Keratinocyte (primary cell): ENCODE results near the gene TLE6. TPM values are rescaled to one million over a fixed set of nuclear protein-coding genes. Genes with fewer than 3 reads are reported as not detected.

ENCODE experiments used
- DNase-seq: peaks from one replicate; pipeline ENCODE4 v3.0.0-alpha.2; 2011; ENCODE audit warnings: low read depth, missing footprints, low spot score
- FAIRE-seq: peaks from 2 replicates; lab custom pipeline; 2011; peaks lifted over from hg19 to GRCh38; lab: Jason Lieb, UNC
- H2AFZ ChIP-seq: 2 replicates; pipeline ENCODE4 v1.6.0; 2012; ENCODE audit warnings: low read length, control low read depth, inconsistent platforms; ENCODE audit not compliant: control insufficient read depth
- H3K27ac ChIP-seq: 2 replicates; pipeline ENCODE4 v1.5.1; 2011; ENCODE audit warnings: low read length; ENCODE audit not compliant: control insufficient read depth, insufficient read depth
- H3K27me3 ChIP-seq: 3 replicates; pipeline ENCODE4 v1.6.0; 2011; ENCODE audit warnings: low read length; ENCODE audit not compliant: control insufficient read depth, insufficient read depth; ENCODE audit errors: extremely low read depth
- H3K36me3 ChIP-seq, 2 experiments: 2 replicates in 1 of 2; 3 replicates in 1 of 2; pipeline ENCODE4 v1.5.1; 2011; ENCODE audit warnings: low read length in 2 of 2, mild to moderate bottlenecking in 1 of 2; ENCODE audit not compliant: control insufficient read depth in 2 of 2, insufficient read depth in 2 of 2; ENCODE audit errors: extremely low read depth in 1 of 2
- H3K4me1 ChIP-seq: 3 replicates; pipeline ENCODE4 v1.5.1; 2011; ENCODE audit warnings: low read length; ENCODE audit not compliant: control insufficient read depth, insufficient read depth; ENCODE audit errors: extremely low read depth
- H3K4me2 ChIP-seq: 3 replicates; pipeline ENCODE4 v1.6.0; 2011; ENCODE audit warnings: low read depth, low read length; ENCODE audit not compliant: control insufficient read depth, insufficient read depth; ENCODE audit errors: extremely low read depth
- H3K4me3 ChIP-seq, 3 experiments: fragments of 200-600 bp in 1 of 3; sonication (generic) in 1 of 3; 2 replicates in 2 of 3; 3 replicates in 1 of 3; pipeline ENCODE4 v1.5.1; 2011 to 2016; ENCODE audit warnings: low read length in 3 of 3, mild to moderate bottlenecking in 3 of 3, control low read depth in 2 of 3, inconsistent platforms in 1 of 3, low read depth in 1 of 3, mixed read lengths in 1 of 3, mixed run types in 1 of 3, moderate library complexity in 1 of 3; ENCODE audit not compliant: control insufficient read depth in 2 of 3, insufficient read depth in 2 of 3; ENCODE audit errors: extremely low read depth in 1 of 3
- H3K79me2 ChIP-seq: 2 replicates; pipeline ENCODE4 v1.6.0; 2012; ENCODE audit warnings: low read length; ENCODE audit not compliant: control insufficient read depth, insufficient read depth
- H3K9ac ChIP-seq: 3 replicates; pipeline ENCODE4 v1.6.0; 2011; ENCODE audit warnings: low read length; ENCODE audit not compliant: control insufficient read depth, insufficient read depth; ENCODE audit errors: extremely low read depth
- H3K9me1 ChIP-seq: 3 replicates; pipeline ENCODE4 v1.6.0; 2011; ENCODE audit warnings: low read length; ENCODE audit not compliant: control insufficient read depth, insufficient read depth; ENCODE audit errors: extremely low read depth
- H3K9me3 ChIP-seq: 2 replicates; pipeline ENCODE4 v1.5.1; 2012; ENCODE audit warnings: low read depth, low read length; ENCODE audit not compliant: control insufficient read depth
- H4K20me1 ChIP-seq: 3 replicates; pipeline ENCODE4 v1.6.0; 2011; ENCODE audit warnings: low read length; ENCODE audit not compliant: control insufficient read depth, insufficient read depth; ENCODE audit errors: extremely low read depth
- EZH2 ChIP-seq: IDR thresholded peaks from one replicate; pipeline ENCODE4 v1.6.1; 2012; ENCODE audit warnings: inconsistent platforms, mild to moderate bottlenecking, low read length, moderate library complexity
- dilution Hi-C: fragments of 300-500 bp; cut with MboI; formaldehyde crosslinking; loops from one replicate; pipeline ENCODE4 v1.7.0; 2020; ENCODE audit warnings: low sequenced_read_pairs; ENCODE audit not compliant: extremely low pct_ligation_motif_present
- polyA plus RNA-seq, 5 experiments: library from polyadenylated mRNA; depleted of rRNA in 3 of 5; stranded (reverse) in 3 of 5; stranded (forward) in 1 of 5; unstranded in 1 of 5; fragments of >200 nt; gene quantifications; 1 replicate in 1 of 5; 2 replicates in 3 of 5; 3 replicates in 1 of 5; pipeline versions ENCODE4 v1.2.1 to v1.2.3, GENCODE V29; 2011 to 2012; ENCODE audit warnings: missing spikeins in 2 of 5, low read depth in 1 of 5, low replicate concordance in 1 of 5
- TF ChIP-seq, protein P1 (sequence below), 3 experiments: IDR thresholded peaks in 1 of 3; conservative IDR thresholded peaks in 1 of 3; optimal IDR thresholded peaks in 1 of 3; 2 replicates in 2 of 3; 3 replicates in 1 of 3; pipeline versions ENCODE3 to v1.5.1; 2011; ENCODE audit warnings: low read length in 3 of 3, mild to moderate bottlenecking in 3 of 3, moderate library complexity in 2 of 3, control low read depth in 1 of 3, inconsistent platforms in 1 of 3; ENCODE audit not compliant: insufficient read depth in 2 of 3; ENCODE audit errors: extremely low read depth in 1 of 3

Gene TLE6
- polyA plus RNA-seq, 1 donor (not counting 4 experiments of a cell fraction or from before 2014, with no cell fraction given): 1.2 TPM

DNA sequence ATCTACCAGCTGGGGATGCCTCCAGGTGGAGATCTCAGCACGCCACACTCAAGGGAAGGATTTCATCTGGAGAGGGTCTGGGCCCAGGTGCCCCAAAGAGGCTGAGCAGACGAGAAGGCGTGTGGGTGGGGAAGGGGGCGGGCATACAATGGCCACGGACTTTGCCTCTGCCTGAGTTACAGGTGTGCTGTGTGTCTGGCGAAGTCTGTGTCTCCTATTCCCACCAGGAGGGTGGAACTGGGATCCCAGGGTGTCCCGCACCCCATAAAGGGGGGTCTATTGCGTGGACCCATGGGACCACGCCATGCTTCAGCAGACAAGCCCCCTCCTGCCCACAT is 48.2 kb downstream of the TLE6 start:
- no peak for TF ChIP-seq EZH2
- TF ChIP-seq, protein P1, sequence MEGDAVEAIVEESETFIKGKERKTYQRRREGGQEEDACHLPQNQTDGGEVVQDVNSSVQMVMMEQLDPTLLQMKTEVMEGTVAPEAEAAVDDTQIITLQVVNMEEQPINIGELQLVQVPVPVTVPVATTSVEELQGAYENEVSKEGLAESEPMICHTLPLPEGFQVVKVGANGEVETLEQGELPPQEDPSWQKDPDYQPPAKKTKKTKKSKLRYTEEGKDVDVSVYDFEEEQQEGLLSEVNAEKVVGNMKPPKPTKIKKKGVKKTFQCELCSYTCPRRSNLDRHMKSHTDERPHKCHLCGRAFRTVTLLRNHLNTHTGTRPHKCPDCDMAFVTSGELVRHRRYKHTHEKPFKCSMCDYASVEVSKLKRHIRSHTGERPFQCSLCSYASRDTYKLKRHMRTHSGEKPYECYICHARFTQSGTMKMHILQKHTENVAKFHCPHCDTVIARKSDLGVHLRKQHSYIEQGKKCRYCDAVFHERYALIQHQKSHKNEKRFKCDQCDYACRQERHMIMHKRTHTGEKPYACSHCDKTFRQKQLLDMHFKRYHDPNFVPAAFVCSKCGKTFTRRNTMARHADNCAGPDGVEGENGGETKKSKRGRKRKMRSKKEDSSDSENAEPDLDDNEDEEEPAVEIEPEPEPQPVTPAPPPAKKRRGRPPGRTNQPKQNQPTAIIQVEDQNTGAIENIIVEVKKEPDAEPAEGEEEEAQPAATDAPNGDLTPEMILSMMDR (optimal IDR thresholded peaks at IDR 0.05 in 1 of 3, IDR thresholded peaks at IDR 0.05 in 1 of 3, conservative IDR thresholded peaks at IDR 0.05 in 1 of 3; ENCODE audit: extremely low read depth in 1 of 3, insufficient read depth in 2 of 3, low read length in 3 of 3): no peak
- H3K27me3 ChIP-seq: peaks cover 25% of the 10 kb centered on the region
- H3K36me3 ChIP-seq: no peaks in the 10 kb centered on the region

DNA sequence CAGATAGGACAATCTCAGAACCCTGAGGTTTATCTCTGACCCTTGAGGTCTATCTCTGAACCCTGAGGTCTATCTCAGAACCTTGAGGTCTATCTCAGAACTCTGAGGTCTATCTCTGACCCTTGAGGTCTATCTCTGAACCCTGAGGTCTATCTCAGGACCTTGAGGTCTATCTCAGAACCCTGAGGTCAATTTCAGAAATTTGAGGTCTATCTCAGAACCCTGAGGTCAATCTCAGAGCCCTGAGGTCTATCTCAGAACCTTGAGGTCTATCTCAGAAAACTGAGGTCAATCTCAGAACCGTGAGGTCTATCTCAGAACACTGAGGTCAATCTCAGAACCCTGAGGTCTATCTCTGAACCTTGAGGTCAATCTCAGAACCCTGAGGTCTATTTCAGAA is 49.4 kb downstream of the TLE6 start:
- H3K27me3 ChIP-seq: peaks cover 25% of the 10 kb centered on the region
- no peak for TF ChIP-seq EZH2
- TF ChIP-seq, protein P1 (optimal IDR thresholded peaks at IDR 0.05 in 1 of 3, IDR thresholded peaks at IDR 0.05 in 1 of 3, conservative IDR thresholded peaks at IDR 0.05 in 1 of 3; ENCODE audit: extremely low read depth in 1 of 3, insufficient read depth in 2 of 3, low read length in 3 of 3): no peak
- H3K27ac ChIP-seq: no peak overlapping the region
- H3K9me1 ChIP-seq: no peaks in the 10 kb centered on the region
- H2AFZ ChIP-seq: no peak overlapping the region
- FAIRE-seq (no peak), DNase-seq (no peak)
- H3K4me3 ChIP-seq: no peak overlapping the region
- dilution Hi-C loops: no loop called here
- H3K36me3 ChIP-seq: no peaks in the 10 kb centered on the region
- no peaks in the 10 kb centered on the region for H3K4me1 ChIP-seq
- no peak overlapping the region for H3K4me2 ChIP-seq
- no peaks in the 10 kb centered on the region for H3K79me2 ChIP-seq
- H4K20me1 ChIP-seq: no peaks in the 10 kb centered on the region
- H3K9ac ChIP-seq: no peak overlapping the region
- no peaks in the 10 kb centered on the region for H3K9me3 ChIP-seq

More for the DNA sequence above, 48.2 kb downstream of the TLE6 start:
- no peaks in the 10 kb centered on the region for H3K9me3 ChIP-seq
- no peak overlapping the region for H3K9ac ChIP-seq
- dilution Hi-C loops: no loop called here
- DNase-seq (no peak), FAIRE-seq (no peak)
- H3K4me1 ChIP-seq: no peaks in the 10 kb centered on the region
- H3K9me1 ChIP-seq: no peaks in the 10 kb centered on the region
- no peaks in the 10 kb centered on the region for H3K79me2 ChIP-seq
- no peak overlapping the region for H3K4me2 ChIP-seq
- H3K4me3 ChIP-seq: no peak overlapping the region
- H4K20me1 ChIP-seq: no peaks in the 10 kb centered on the region
- H3K27ac ChIP-seq: no peak overlapping the region
- no peak overlapping the region for H2AFZ ChIP-seq
